ENCODE data around the gene DRD4. TPM values are rescaled to one million over a fixed set of nuclear protein-coding genes. Genes with fewer than 3 reads are reported as not detected.
"Not testable (repeated sequence)": the region's sequence is repeated elsewhere in the genome, so short reads cannot be mapped to it uniquely, and the experiment has no call there.

DRD4 gene
- total RNA-seq, 1 donor from 2014 or later, result 0.71 TPM

DNA sequence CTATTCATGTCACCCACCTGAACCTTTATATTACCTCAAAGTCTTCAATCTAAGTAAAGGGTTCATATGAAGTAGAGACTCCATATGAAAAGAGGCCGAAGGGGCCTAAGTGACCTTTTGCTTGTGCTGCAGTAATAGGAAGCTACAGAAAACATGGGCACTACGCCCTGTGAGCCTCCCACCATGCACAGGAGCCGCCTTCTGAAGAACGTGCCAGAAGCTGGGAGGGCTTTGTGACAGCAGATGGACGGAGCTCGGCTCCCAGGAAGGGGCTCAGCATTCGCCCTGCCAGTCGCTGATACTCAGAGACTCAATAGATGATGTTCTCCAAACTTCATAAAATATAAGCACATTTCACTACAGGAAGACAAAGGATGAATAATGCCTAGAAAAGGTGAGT lies 36.8 kb downstream of the DRD4 start:
- no peak for DNase-seq (ENCODE audit: low spot score)

- no peak for DNase-seq (ENCODE audit: low spot score)
Measured at GRCh38 chr11:674406-674805, 37.3 kb downstream of the DRD4 start.

DNA sequence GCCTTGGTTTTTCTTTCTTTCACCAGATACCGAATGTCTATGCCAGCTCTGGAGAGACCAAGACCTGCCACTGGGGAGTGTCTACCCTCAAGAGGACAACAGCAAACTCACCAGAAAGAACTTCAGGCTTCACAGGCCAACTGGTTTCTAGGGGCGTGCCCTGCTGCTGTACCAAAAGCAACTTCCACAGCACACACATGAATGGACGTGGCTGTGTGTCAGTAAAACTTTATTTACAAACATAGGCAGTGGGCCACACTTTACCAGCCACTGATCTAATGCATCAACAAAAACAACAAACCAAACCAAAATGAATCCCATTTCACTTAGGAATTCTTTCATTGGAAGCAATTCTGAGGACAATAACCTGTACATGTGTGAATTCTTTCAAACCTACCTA lies 41.2 kb downstream of the DRD4 start:
- no peak for DNase-seq (ENCODE audit: low spot score)

GRCh38 chr11:679271-680207 lies 42.5 kb downstream of the DRD4 start:
- DNase-seq (ENCODE audit: low spot score), result no peak

- DNase-seq (ENCODE audit: low spot score), result no peak
Measured at GRCh38 chr11:680476-680875, 43.4 kb downstream of the DRD4 start.

- no peak for DNase-seq (ENCODE audit: low spot score)
Measured at GRCh38 chr11:680970-681369, 43.9 kb downstream of the DRD4 start.

DNA sequence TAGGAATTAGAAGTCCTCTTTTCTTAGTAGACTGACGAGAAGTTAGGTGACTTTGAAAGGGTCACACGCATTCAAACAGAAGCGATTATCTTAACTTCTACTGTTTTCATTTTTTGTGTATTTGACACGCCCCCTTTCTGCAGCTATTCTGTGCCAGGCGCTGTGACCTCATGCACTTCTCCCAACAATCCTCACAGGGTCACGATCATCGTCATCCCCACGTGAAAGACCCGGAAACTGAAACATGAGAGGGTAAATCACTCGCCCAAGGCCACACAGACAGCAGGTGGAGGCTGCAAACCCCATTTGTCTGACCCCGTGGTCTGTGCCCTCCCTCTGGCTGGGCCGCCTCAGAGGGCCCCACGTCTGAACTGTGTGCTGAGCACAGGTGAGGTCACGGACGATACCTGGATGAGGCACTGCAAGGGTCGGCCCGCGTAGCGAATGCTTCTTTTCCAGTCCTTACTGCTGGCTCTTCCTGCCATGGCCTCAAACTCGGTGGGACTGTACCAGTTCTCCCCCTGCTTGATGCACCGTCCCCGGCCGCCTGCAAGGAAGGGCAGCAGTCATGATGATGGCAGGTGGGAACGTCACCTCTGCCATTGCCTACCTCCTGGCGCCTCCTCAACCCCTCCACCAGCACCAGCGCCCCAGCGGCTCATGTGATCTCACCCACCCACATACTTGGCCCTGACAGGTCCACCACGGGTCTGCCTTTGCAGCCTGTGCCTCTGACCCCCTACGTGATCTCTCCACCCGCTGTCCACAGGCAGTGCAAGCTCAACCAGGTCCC lies 49.6 kb downstream of the DRD4 start:
- DNase-seq (ENCODE audit: low spot score), result no peak

DNA sequence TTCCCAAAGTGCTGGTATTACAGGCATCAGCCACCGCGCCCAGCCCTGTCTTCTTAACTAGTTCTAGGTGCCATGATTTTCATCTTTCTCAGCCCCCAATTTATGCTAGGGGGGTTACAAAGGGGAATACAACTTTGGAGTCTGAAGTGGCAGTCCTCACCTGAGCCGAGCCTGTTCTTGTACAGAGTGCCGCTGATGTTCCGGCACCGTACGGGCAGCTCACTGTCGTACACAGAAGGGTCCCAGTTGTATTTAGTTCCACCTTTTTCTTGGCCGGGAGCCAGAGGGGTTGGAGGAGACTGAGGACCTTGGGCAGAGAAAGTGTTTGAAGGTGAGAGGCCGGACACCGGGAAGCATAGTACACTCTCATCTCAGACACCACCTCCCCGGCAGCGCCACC lies 50.7 kb downstream of the DRD4 start:
- DNase-seq (ENCODE audit: low spot score), result no peak

- DNase-seq (ENCODE audit: low spot score), result no peak
Measured at GRCh38 chr11:688681-689080, 51.6 kb downstream of the DRD4 start.

DNA sequence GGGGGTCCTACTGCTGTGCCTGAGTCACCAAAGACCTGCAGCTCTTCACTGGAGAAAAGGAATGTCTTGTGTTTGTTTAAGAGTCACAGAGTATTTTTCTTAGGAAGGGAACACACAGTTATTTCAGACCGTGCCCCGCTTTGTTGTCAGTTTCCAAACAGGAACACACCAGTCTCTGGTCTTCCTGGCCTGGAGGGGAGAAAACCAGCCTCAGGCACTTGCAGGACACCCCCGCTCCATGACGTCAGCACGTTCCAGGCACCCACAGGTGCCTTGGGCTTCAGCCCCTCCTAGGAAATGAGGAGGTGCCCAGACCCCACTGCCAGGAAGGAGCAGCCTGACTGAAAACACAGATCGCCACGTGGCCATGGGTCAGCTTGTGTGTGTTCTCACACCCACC lies 52.6 kb downstream of the DRD4 start:
- no peak for DNase-seq (ENCODE audit: low spot score)

DNA sequence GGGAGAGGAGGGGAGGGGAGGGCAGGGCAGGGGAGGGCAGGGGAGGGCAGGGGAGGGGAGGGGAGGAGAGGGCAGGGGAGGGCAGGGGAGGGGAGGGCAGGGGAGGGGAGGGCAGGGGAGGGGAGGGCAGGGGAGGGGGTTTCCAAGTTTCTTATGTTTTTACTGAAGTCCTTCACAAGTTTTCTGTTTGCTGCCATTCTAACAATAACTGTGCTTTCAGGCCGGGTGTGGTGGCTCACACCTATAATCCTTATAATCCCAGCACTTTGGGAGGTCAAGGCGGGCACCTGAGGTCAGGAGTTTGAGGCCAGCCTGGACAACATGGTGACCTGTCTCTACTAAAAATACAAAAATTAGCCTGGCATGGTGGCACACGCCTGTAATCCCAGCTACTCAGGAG lies 53.2 kb downstream of the DRD4 start:
- DNase-seq (ENCODE audit: low spot score), result not testable (repeated sequence)

Other genes starting within 250 kb of the DRD4 start
- gene PKP3, start 243.1 kb upstream of the DRD4 start, total RNA-seq, result 1.2 TPM
- 25.3 TPM for gene SIGIRR, start 222.3 kb upstream of the DRD4 start, total RNA-seq
- gene ANO9, start 195.3 kb upstream of the DRD4 start, total RNA-seq, result 1.2 TPM
- gene PTDSS2, start 187.0 kb upstream of the DRD4 start, total RNA-seq, result 26.9 TPM
- gene RNH1, start 130.0 kb upstream of the DRD4 start, total RNA-seq, result 231 TPM
- gene HRAS, start 101.7 kb upstream of the DRD4 start, total RNA-seq, result 65.2 TPM
- 0.71 TPM for gene LRRC56, start 99.7 kb upstream of the DRD4 start, total RNA-seq
- gene LMNTD2, start 76.5 kb upstream of the DRD4 start, total RNA-seq, result 0.87 TPM
- 2.0 TPM for gene RASSF7, start 76.3 kb upstream of the DRD4 start, total RNA-seq
- gene PHRF1, start 60.8 kb upstream of the DRD4 start, total RNA-seq, result 29.3 TPM
- 29.1 TPM for gene IRF7, start 21.3 kb upstream of the DRD4 start, total RNA-seq
- gene CDHR5, start 12.3 kb upstream of the DRD4 start, total RNA-seq, result 1.1 TPM
- not detected for gene SCT, start 10.1 kb upstream of the DRD4 start, total RNA-seq
- gene DEAF1, start 58.0 kb downstream of the DRD4 start, total RNA-seq, result 25.9 TPM
- 14.6 TPM for gene TMEM80, start 58.5 kb downstream of the DRD4 start, total RNA-seq
- 12.1 TPM for gene EPS8L2, start 69.0 kb downstream of the DRD4 start, total RNA-seq
- gene TALDO1, start 110.2 kb downstream of the DRD4 start, total RNA-seq, result 277 TPM
- 54.1 TPM for gene GATD1, start 140.2 kb downstream of the DRD4 start, total RNA-seq
- gene CEND1, start 152.8 kb downstream of the DRD4 start, total RNA-seq, result not detected
- gene SLC25A22, start 161.0 kb downstream of the DRD4 start, total RNA-seq, result 26.3 TPM
- gene PIDD1, start 168.0 kb downstream of the DRD4 start, total RNA-seq, result 10.2 TPM
- 2,673 TPM for gene RPLP2, start 172.7 kb downstream of the DRD4 start, total RNA-seq
- gene PNPLA2, start 181.6 kb downstream of the DRD4 start, total RNA-seq, result 1,877 TPM
- gene CRACR2B, start 190.7 kb downstream of the DRD4 start, total RNA-seq, result 6.8 TPM
- 776 TPM for gene CD151, start 195.7 kb downstream of the DRD4 start, total RNA-seq
- 203 TPM for gene POLR2L, start 205.3 kb downstream of the DRD4 start, total RNA-seq
- gene TSPAN4, start 205.6 kb downstream of the DRD4 start, total RNA-seq, result 120 TPM

Data from mesenteric fat pad (tissue), 1 donor.